T follicular helper cell (primary cell): ENCODE measurements around the gene SMIM14.
"Not testable (repeated sequence)": the region's sequence is repeated elsewhere in the genome, so short reads cannot be mapped to it uniquely, and the experiment has no call there.

Experiments used
- DNase-seq: peaks from one replicate; pipeline ENCODE4 v3.0.0-alpha.2; 2020; ENCODE audit warnings: low read depth

SMIM14 gene

GRCh38 chr4:39597695-39598381 is 40.8 kb downstream of the SMIM14 start:
- DNase-seq: no peak

- DNase-seq: no peak
Measured at GRCh38 chr4:39596971-39597370, 41.7 kb downstream of the SMIM14 start.

DNA sequence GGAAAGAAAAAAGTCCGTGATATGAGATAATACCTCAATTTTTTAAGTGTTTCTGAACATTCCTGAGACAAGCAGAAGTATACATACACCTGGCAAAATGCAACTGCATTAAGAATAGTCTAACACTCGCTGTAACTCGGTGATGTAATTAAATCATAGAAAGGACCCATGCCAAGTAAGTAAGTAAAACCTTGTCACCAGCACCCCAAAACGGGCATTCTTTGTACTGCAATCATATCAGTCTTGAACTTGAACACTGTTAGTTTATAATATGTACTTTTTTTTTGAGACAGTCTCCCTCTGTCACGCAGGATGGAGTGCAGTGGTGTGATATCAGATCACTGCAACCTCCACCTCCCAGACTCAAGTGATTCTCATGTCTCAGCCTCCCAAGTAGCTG is 47.4 kb downstream of the SMIM14 start:
- DNase-seq: no peak

GRCh38 chr4:39587881-39588280 is 50.8 kb downstream of the SMIM14 start:
- DNase-seq: no peak

DNA sequence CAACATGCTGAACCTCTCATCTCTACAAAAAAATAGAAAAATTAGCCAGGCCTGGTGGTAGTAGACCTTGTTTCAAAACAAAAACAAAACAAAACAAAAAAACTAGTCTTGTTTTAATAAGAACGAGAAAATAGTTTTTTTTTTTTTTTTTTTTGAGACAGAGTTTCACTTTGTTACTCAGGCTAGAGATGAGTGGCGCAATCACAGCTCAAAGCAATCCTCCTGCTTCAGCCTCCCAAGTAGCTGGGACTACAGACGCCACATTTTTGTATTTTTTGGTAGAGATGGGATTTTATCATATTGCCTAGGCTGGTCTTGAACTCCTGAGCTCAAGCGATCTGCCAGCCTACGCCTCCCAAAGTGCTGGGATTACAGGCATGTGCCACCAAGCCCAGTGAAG is 63.7 kb downstream of the SMIM14 start:
- no peak for DNase-seq

DNA sequence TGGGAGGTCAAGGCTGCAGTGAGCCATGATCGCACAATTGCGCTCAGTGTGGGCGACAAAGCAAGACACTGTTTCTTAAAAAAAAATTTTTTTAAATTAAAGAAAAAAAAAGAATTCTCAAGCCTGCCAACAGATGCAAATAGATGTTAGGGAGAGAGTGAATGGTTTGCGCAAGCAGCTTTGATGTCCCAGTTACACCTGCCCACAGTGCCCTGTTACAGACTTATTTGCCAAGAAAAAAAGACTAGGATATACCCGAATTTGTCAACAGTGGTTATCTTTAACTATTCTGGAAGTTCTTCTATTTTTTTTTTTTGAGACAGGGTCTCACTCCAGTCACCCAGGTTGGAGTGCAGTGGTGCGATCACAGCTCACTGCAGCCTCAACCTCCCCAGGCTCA is 67.2 kb downstream of the SMIM14 start:
- DNase-seq: no peak

DNA sequence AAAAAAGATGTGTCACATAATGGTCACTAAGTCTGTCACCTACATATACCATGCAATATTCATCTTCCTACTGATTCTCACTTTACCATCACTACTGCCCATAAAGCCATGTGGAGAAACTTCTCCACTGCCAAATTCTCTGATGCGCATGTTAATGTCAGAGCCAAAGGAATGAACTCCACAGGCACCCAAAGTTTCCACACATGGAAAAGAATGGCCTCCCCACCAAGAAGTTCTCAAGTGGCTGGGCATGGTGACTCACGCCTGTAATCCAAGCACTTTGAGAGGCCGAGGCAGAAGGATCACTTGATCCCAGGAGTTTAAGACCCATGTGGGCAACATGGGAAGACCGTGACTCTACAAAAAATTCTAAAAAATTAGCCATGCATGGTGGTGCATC is 67.6 kb downstream of the SMIM14 start:
- DNase-seq: no peak

DNA sequence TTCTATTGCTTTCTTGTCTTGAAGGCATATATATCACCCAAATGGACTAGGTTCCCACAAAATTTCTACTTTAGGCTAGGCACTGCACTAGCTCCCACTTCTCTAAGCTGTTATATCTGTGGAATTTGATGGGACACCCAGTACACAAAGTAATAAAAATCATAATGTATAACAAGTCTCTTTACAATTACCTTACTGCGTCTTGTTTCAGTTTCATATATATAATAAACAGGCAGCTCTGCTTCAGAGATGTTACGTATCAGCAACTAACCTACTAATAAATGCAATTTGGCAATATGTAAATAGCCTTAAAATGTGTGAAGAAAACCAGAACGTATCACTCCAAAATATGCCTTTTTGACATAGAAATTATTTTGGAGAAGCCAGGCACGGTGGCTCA is 69.5 kb downstream of the SMIM14 start:
- no peak for DNase-seq

DNA sequence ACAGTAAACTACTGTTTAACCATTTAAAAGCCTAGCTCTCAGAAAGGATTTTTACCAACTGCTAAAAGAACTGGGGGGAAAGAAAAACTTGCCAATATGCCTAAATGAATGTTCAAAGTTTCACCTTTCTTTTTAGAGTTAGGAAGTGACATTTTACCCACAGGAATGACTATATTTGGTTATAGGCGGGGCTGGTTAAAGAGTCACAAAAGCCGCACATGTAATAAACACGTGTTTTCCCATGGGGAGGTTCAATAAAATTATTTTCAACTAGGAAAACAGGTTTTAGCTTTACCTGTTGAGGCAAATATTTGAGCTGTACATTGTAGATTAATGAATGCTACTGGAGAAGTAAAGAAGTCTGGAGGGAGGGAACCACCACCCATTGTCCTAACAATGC is 69.9 kb downstream of the SMIM14 start:
- DNase-seq: no peak

DNA sequence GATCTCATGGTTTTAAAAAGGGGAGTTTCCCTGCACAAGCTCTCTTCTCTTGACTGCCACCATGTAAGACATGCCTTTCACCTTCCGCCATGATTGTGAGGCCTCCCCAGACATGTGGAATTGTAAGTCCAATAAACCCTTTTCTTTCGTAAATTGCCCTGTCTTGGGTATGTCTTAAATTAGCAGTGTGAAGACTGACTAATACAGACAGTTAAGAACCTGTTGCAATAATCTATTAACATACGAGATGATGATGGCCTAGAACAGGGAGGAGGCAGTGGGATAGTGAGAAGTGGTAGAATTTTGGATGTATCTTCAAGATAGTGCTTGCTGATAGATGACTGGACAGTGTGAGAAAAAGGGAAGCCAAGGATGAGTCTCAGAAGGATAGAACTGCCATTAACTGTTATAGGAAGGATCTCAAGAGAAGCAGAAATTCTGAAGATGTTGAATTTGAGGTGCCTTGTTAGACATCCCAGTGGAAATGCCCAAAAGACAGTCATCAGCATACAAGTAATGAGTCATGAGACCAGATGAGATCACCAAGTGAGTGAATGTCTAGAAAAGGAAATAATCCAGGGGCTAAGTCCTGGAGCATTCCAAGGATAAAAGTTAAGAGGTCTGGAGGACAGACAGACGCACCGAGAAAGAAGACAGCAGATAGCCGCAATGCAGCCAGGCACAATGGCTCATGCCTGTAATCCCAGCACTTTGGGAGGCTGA is 72.6 kb downstream of the SMIM14 start:
- no peak for DNase-seq

GRCh38 chr4:39563346-39563847 is 75.3 kb downstream of the SMIM14 start:
- DNase-seq: no peak

GRCh38 chr4:39562792-39563191 is 75.9 kb downstream of the SMIM14 start:
- DNase-seq: no peak

GRCh38 chr4:39559626-39560025 is 79.0 kb downstream of the SMIM14 start:
- DNase-seq: no peak

GRCh38 chr4:39555472-39555871 is 83.2 kb downstream of the SMIM14 start:
- no peak for DNase-seq

DNA sequence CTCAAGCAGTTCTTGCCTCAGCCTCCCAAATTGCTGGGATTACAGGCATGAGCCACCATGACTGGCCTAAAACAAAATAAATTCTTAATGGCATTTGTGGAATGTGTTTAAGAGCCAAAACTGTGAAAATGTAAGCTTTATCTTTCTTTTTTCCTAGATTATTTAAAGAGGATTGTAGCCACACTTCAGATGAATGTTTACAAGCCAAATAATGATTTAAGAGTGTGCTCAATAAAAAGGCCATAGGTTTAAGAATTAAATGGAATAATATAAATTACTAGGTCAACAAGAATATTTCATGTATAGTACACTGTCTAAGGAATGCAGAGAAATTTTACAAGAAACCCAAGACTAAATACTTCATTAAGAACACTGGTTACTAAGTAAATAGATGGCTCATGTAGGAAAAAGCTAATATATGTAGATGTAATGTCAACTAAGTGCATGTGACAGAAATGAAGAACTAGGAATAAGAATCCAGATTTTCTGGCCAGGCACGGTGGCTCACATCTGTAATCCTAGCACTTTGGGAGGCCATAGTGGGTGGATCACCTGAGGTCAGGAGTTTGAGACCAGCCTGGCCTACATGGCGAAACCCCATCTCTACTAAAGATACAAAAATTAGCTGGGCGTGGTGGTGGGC is 90.1 kb downstream of the SMIM14 start:
- no peak for DNase-seq

GRCh38 chr4:39544580-39545315 is 93.9 kb downstream of the SMIM14 start:
- DNase-seq: no peak

- DNase-seq: not testable (repeated sequence)
Measured at GRCh38 chr4:39544080-39544479, 94.6 kb downstream of the SMIM14 start.

DNA sequence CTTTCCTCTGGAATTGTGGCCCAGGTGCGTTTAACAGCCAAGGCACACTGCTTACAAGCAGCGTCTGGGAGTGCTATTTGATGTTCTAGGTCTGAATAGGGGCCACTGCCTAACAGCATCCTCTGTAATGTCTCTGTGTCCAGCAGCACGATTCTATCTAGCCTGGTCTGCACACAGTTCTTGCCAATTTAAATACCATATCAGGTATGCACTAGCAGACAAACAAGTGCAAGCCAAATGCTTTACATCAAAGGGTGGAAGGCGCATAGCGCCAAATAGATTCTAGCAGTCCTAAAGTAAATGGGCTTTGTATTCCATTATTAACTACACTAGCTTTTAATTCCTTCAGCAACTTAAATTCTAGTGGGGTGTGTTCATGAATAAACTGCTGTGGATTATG is 95.6 kb downstream of the SMIM14 start:
- no peak for DNase-seq

GRCh38 chr4:39542611-39543012 is 96.1 kb downstream of the SMIM14 start:
- DNase-seq: no peak

DNA sequence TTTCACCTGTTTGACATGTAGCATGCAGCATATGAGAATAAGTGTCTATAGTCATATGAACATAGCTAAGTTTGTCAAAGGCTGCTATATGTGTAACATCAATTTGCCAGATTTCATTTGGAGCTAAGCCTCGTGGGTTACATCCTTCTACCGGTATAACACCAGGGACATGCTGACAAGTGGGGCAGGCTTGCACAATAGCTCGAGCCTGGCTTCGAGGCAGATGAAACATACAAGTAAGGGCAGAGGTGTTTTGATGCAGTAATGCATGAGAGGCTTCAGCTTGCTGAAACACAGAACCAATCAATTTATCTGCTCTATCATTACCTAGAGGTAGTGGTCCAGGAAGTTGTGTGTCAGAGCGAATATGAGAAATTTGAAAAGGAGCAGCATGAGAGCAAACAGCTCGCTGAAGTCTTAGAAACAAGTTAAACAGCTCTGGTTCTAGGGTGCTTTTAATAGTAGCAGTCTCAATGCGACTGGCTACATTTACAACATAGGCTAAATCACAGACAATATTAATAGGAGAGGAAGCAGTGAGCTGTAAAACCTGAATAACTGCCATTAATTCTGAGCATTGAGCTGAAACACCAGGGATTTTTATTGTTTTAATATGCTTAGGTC is 96.6 kb downstream of the SMIM14 start:
- no peak for DNase-seq

DNA sequence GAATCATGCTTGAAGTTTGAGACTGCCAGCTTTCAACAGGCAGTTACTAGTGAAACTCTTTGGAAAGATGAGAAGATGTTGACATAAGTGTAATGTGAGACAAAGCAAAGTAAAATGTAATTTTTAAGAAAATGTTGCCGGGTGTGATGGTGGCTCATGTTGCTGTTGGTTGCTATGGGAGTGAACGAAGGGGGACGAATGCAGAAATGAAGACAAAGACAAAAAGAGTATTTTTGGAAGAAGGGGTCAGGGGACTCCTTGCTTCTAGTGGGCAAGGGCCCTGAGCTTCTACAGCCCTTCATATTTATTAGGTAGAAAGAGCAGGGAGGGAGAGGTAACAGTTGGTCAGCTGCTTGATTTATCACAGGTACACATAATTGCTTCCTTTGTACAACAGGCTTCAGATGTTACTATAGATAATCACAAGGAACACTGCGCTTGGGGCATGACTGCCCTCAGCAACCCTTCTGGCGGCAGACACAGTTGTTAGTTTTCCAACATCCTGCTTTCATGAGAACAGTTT is 99.5 kb downstream of the SMIM14 start:
- DNase-seq: no peak

- no peak for DNase-seq
Measured at GRCh38 chr4:39533541-39533940, 105.1 kb downstream of the SMIM14 start.
